Vagina (tissue), 2 donors: ENCODE measurements around the gene GPHA2. TPM values are rescaled to one million over a fixed set of nuclear protein-coding genes. Genes with fewer than 3 reads are reported as not detected.

Experiments used
- DNase-seq, 2 donors: peaks; one replicate each; pipeline ENCODE4 v3.0.0-alpha.2; 2017; ENCODE audit errors: extremely low spot score in 2 of 2
- H3K27ac ChIP-seq: fragments of 200-600 bp; sonication (generic); one replicate; pipeline ENCODE4 v1.5.1; 2019
- H3K27me3 ChIP-seq: fragments of 200-600 bp; sonication (generic); one replicate; pipeline ENCODE4 v1.5.1; 2019
- H3K36me3 ChIP-seq, 2 donors: fragments of 200-600 bp; sonication (generic); one replicate each; pipeline ENCODE4 v1.5.1; 2017 to 2019
- H3K4me1 ChIP-seq: fragments of 200-600 bp; sonication (generic); one replicate; pipeline ENCODE4 v1.5.1; 2019
- H3K4me3 ChIP-seq, 2 donors: fragments of 200-600 bp; sonication (generic); 1 replicate in 1 of 2; 2 replicates in 1 of 2; pipeline ENCODE4 v1.5.1; 2016 to 2019
- H3K9me3 ChIP-seq: fragments of 200-600 bp; sonication (generic); one replicate; pipeline ENCODE4 v1.5.1; 2019
- POLR2A ChIP-seq, 2 donors: fragments of 450-650 bp; IDR thresholded peaks; one replicate each; pipeline ENCODE4 v1.6.1; 2017; ENCODE audit warnings: antibody characterized with exemption in 2 of 2, mild to moderate bottlenecking in 2 of 2, moderate library complexity in 2 of 2
- POLR2AphosphoS5 ChIP-seq, 2 donors: sonication (generic); formaldehyde crosslinking; IDR thresholded peaks; one replicate each; pipeline ENCODE4 v1.9.0; 2017; ENCODE audit warnings: antibody characterized with exemption in 2 of 2, mild to moderate bottlenecking in 2 of 2, low read depth in 1 of 2; ENCODE audit not compliant: insufficient read depth in 1 of 2
- intact Hi-C: fragments of 100-400 bp; cut with DNase I; formaldehyde crosslinking; loops from one replicate; pipeline ENCODE4 v1.15.1; 2023
- total RNA-seq: library from RNA; depleted of rRNA; stranded (reverse); fragments of >200 nt; gene quantifications from one replicate; pipeline ENCODE4 v1.2.3, GENCODE V29; 2016
- TF ChIP-seq, protein P1 (sequence below), 3 experiments: fragments of 450-650 bp in 2 of 3; fragments of 200-600 bp in 1 of 3; sonication (generic) in 1 of 3; IDR thresholded peaks; one replicate each; pipeline ENCODE4 v1.5.1; 2017 to 2019; ENCODE audit warnings: antibody characterized with exemption in 3 of 3, mild to moderate bottlenecking in 2 of 3, moderate library complexity in 2 of 3

Gene GPHA2
- total RNA-seq, 1 donor from 2014 or later = not detected

DNA sequence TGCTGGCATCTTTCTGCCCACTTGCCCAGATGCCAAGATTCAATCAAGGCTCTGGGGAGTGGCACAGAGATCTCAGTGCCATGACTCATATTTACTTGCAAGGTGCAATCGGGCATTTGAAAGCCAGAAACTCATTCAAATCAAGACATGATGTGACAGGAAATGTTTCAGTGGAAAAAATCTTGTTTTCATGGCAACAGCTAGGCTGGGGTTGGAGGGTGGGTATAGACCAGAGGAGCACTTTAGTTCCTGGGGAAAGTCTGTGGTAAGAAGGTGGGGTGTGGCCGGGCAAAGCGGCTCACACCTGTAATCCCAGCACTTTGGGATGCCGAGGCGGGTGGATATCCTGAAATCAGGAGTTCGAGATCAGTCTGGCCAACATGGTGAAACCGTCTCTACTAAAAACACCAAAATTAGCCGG, 35.0 kb upstream of the GPHA2 start:
- no peaks in the 10 kb centered on the region for H3K36me3 ChIP-seq
- peaks cover 10% of the 10 kb centered on the region for H3K4me1 ChIP-seq
- no peaks in the 10 kb centered on the region for H3K9me3 ChIP-seq
- no peak for DNase-seq
- no peak overlapping the region for H3K4me3 ChIP-seq
- TF ChIP-seq, protein P1, sequence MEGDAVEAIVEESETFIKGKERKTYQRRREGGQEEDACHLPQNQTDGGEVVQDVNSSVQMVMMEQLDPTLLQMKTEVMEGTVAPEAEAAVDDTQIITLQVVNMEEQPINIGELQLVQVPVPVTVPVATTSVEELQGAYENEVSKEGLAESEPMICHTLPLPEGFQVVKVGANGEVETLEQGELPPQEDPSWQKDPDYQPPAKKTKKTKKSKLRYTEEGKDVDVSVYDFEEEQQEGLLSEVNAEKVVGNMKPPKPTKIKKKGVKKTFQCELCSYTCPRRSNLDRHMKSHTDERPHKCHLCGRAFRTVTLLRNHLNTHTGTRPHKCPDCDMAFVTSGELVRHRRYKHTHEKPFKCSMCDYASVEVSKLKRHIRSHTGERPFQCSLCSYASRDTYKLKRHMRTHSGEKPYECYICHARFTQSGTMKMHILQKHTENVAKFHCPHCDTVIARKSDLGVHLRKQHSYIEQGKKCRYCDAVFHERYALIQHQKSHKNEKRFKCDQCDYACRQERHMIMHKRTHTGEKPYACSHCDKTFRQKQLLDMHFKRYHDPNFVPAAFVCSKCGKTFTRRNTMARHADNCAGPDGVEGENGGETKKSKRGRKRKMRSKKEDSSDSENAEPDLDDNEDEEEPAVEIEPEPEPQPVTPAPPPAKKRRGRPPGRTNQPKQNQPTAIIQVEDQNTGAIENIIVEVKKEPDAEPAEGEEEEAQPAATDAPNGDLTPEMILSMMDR (IDR thresholded peaks at IDR 0.05) = no peak
- peak in 1 of 2 donors; percentile 60 for TF ChIP-seq POLR2AphosphoS5 (IDR thresholded peaks at IDR 0.05; ENCODE audit: insufficient read depth in 1 of 2, low read depth in 1 of 2)
- intact Hi-C loops = no loop called here
- no peak overlapping the region for H3K27ac ChIP-seq
- no peaks in the 10 kb centered on the region for H3K27me3 ChIP-seq

DNA sequence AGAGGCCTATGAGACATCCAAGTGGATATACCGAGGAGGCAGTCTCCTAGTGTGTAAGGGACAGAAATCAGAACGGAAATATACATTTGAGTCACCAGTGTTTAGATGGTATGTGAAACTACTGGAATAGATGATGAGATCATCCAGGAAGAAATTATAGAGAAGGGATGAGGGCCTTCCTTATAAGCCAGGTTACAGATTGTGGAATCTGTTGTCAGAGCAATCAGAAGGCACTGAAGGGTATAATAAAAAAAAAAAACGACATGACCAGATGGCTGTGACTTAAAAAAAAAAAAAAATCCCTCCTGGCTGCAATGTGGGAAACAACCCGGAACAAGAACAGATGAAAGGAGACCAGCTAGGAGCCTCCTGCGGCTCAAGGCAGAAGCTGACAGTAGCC, 33.5 kb upstream of the GPHA2 start:
- TF ChIP-seq, protein P1 (IDR thresholded peaks at IDR 0.05) = no peak
- no peak for TF ChIP-seq POLR2AphosphoS5 (IDR thresholded peaks at IDR 0.05; ENCODE audit: insufficient read depth in 1 of 2, low read depth in 1 of 2)
- no peak for TF ChIP-seq POLR2A (IDR thresholded peaks at IDR 0.05)
- Histone ChIP-seq H3K4me3 (no peak overlapping the region), H3K4me1 (peaks cover 10% of the 10 kb centered on the region), H3K36me3 (no peaks in the 10 kb centered on the region), H3K27me3 (no peaks in the 10 kb centered on the region), H3K27ac (no peak overlapping the region), H3K9me3 (no peaks in the 10 kb centered on the region)
- DNase-seq = no peak
- intact Hi-C loops = no loop called here

DNA sequence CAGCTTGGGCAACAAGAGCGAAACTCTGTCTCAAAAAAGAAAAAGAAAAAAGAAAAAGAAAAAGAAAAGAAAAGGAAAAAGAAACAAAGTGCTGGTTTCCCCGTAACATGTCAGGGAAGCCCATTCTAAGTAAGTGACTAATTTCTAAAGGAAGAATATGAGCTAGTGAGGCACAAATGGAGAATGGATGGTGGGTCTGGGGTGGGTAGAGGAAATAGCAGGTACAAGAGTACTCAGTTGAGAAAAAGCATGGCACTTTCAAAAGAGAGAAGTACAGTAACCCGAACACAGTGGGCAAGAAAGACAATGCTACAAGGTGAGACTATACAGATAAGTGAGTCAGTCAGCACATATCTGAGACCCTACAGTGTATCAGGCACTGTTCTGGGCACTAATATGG, 31.7 kb upstream of the GPHA2 start:
- TF ChIP-seq, protein P1 (IDR thresholded peaks at IDR 0.05) = no peak
- TF ChIP-seq POLR2A (IDR thresholded peaks at IDR 0.05) (no peak), POLR2AphosphoS5 (IDR thresholded peaks at IDR 0.05; ENCODE audit: insufficient read depth in 1 of 2, low read depth in 1 of 2) (no peak)
- DNase-seq = no peak
- intact Hi-C loops = no loop called here
- H3K9me3 ChIP-seq = no peaks in the 10 kb centered on the region
- H3K4me3 ChIP-seq = no peak overlapping the region
- no peaks in the 10 kb centered on the region for H3K27me3 ChIP-seq
- peaks cover 10% of the 10 kb centered on the region for H3K4me1 ChIP-seq
- H3K27ac ChIP-seq = no peak overlapping the region
- H3K36me3 ChIP-seq = no peaks in the 10 kb centered on the region

DNA sequence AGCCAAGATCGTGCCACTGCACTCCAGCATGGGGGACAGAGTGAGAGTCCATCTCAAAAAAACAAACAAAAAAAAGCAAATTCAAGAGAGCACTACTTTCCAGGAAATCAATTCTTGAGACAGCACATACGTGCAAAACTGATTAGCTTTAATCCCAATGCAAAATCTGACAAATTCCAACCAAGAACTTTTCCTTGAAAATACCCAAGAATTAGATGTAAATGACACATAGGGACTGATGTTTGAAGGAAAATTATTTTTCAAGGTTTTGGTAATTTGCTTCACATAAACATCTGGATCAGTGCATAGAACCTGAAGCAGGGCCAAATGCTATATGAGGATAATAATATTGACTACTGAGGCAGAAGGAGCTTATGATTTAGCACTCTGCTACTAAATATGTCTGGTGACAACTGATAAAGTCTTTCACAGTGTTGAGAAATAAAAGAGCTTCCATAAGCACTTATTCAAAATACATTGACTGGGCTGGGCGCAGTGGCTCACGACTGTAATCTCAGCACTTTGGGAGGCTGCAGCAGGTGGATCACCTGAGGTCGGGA, 27.5 kb upstream of the GPHA2 start:
- Histone ChIP-seq H3K27me3 (no peaks in the 10 kb centered on the region), H3K4me1 (no peaks in the 10 kb centered on the region), H3K27ac (no peak overlapping the region), H3K9me3 (no peaks in the 10 kb centered on the region), H3K36me3 (no peaks in the 10 kb centered on the region), H3K4me3 (no peak overlapping the region)
- TF ChIP-seq POLR2A (IDR thresholded peaks at IDR 0.05) = no peak
- no peak for TF ChIP-seq POLR2AphosphoS5 (IDR thresholded peaks at IDR 0.05; ENCODE audit: insufficient read depth in 1 of 2, low read depth in 1 of 2)
- TF ChIP-seq, protein P1 (IDR thresholded peaks at IDR 0.05) = no peak
- no peak for DNase-seq
- intact Hi-C loops = no loop called here

DNA sequence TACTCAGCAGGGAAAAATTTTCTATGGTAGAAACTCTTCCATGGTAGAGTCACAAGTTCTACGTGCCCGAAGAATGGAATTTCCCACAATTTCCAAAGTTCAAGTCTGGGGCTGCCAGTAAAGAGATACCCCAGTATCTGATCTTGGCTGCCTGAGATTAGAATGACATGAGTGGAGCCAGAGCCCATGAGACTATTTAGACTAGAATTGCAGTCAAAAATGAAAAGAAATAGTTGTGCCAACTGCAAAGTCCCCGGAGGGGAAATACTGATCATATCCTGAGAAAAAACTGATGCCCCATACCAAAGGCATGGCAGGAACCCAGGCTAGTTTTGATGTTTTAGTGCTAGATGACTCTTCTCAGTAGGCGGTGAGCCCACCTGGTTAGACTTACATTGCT, 25.0 kb upstream of the GPHA2 start:
- intact Hi-C loops = no loop called here
- Histone ChIP-seq H3K9me3 (no peaks in the 10 kb centered on the region), H3K27me3 (no peaks in the 10 kb centered on the region), H3K36me3 (no peaks in the 10 kb centered on the region), H3K4me1 (no peaks in the 10 kb centered on the region), H3K27ac (no peak overlapping the region), H3K4me3 (no peak overlapping the region)
- TF ChIP-seq, protein P1 (IDR thresholded peaks at IDR 0.05) = no peak
- TF ChIP-seq POLR2AphosphoS5 (IDR thresholded peaks at IDR 0.05; ENCODE audit: insufficient read depth in 1 of 2, low read depth in 1 of 2) (no peak), POLR2A (IDR thresholded peaks at IDR 0.05) (no peak)
- no peak for DNase-seq
